Esophagus muscularis mucosa (tissue), 4 donors: Measurements from ENCODE around the gene ERO1B. TPM values are rescaled to one million over a fixed set of nuclear protein-coding genes. Genes with fewer than 3 reads are reported as not detected.

Source experiments
- DNase-seq: peaks from one replicate; pipeline ENCODE4 v3.0.0-alpha.2; 2017; ENCODE audit errors: extremely low spot score
- H3K27ac ChIP-seq, 4 donors: fragments of 200-600 bp; sonication (generic); replicated peaks in 1 of 4; 1 replicate in 3 of 4; 2 replicates in 1 of 4; pipeline ENCODE4 v1.5.1; 2016 to 2019; ENCODE audit warnings: mild to moderate bottlenecking in 1 of 4
- H3K27me3 ChIP-seq, 4 donors: fragments of 200-600 bp; sonication (generic); one replicate each; pipeline versions ENCODE4 v1.5.1 to v1.6.0; 2016 to 2019
- H3K36me3 ChIP-seq, 4 donors: fragments of 200-600 bp; sonication (generic); one replicate each; pipeline ENCODE4 v1.5.1; 2016 to 2019
- H3K4me1 ChIP-seq, 4 donors: fragments of 200-600 bp; sonication (generic); one replicate each; pipeline ENCODE4 v1.5.1; 2016 to 2019
- H3K4me3 ChIP-seq, 4 donors: fragments of 200-600 bp; sonication (generic); 1 replicate in 2 of 4; 2 replicates in 2 of 4; pipeline ENCODE4 v1.5.1; 2016 to 2019; ENCODE audit warnings: mild to moderate bottlenecking in 4 of 4, moderate library complexity in 1 of 4
- H3K9me3 ChIP-seq, 4 donors: fragments of 200-600 bp; sonication (generic); 1 replicate in 3 of 4; 2 replicates in 1 of 4; pipeline ENCODE4 v1.5.1; 2016 to 2019
- EP300 ChIP-seq: sonication (generic); formaldehyde crosslinking; IDR thresholded peaks from one replicate; pipeline ENCODE4 v1.6.1; 2017; ENCODE audit warnings: antibody characterized with exemption
- POLR2A ChIP-seq: fragments of 450-650 bp; IDR thresholded peaks from one replicate; pipeline ENCODE4 v1.6.1; 2017; ENCODE audit warnings: antibody characterized with exemption, moderate library complexity, mild to moderate bottlenecking, low read depth
- POLR2AphosphoS5 ChIP-seq, 2 donors: sonication (generic); formaldehyde crosslinking; IDR thresholded peaks; one replicate each; pipeline ENCODE4 v1.6.1; 2017; ENCODE audit warnings: antibody characterized with exemption in 2 of 2
- WGBS: methylation state at CpG from one replicate; pipeline ENCODE4 v1.1.5; 2018; 5-methylcytosine and 5-hydroxymethylcytosine counted together
- intact Hi-C: fragments of 100-400 bp; cut with DNase I; formaldehyde crosslinking; loops from one replicate; pipeline ENCODE4 v1.15.1; 2023
- total RNA-seq, 4 donors: library from RNA; depleted of rRNA; stranded (reverse); fragments of >200 nt; gene quantifications; one replicate each; pipeline versions ENCODE4 v1.1.0 to v1.2.1, GENCODE V29; 2016
- TF ChIP-seq, protein P1 (sequence below), 3 experiments: fragments of 200-600 bp in 2 of 3; fragments of 450-650 bp in 1 of 3; sonication (generic) in 2 of 3; IDR thresholded peaks; one replicate each; pipeline ENCODE4 v1.5.1; 2017 to 2019; ENCODE audit warnings: antibody characterized with exemption in 3 of 3, mild to moderate bottlenecking in 2 of 3, moderate library complexity in 1 of 3

The ERO1B gene
- total RNA-seq, 4 donors from 2014 or later = 7.0 to 11.2 (median 8.1) TPM

GRCh38 chr1:236173174-236173767 is 108.5 kb downstream of the ERO1B start:
- intact Hi-C loops = no loop called here
- no peak for DNase-seq
- no peak overlapping the region for H3K27ac ChIP-seq
- H3K36me3 ChIP-seq = peaks cover 0 to 6% (median 0%) of the 10 kb centered on the region in 4 donors
- 89% methylated on average over 5 of the region's 5 CpGs for WGBS
- H3K4me3 ChIP-seq = no peak overlapping the region
- H3K9me3 ChIP-seq = no peaks in the 10 kb centered on the region
- peaks cover 0 to 3% (median 0%) of the 10 kb centered on the region in 4 donors for H3K4me1 ChIP-seq
- H3K27me3 ChIP-seq = no peaks in the 10 kb centered on the region
- TF ChIP-seq POLR2A = no peak
- TF ChIP-seq POLR2AphosphoS5 (IDR thresholded peaks at IDR 0.05) = no peak
- TF ChIP-seq EP300 = no peak
- TF ChIP-seq, protein P1, sequence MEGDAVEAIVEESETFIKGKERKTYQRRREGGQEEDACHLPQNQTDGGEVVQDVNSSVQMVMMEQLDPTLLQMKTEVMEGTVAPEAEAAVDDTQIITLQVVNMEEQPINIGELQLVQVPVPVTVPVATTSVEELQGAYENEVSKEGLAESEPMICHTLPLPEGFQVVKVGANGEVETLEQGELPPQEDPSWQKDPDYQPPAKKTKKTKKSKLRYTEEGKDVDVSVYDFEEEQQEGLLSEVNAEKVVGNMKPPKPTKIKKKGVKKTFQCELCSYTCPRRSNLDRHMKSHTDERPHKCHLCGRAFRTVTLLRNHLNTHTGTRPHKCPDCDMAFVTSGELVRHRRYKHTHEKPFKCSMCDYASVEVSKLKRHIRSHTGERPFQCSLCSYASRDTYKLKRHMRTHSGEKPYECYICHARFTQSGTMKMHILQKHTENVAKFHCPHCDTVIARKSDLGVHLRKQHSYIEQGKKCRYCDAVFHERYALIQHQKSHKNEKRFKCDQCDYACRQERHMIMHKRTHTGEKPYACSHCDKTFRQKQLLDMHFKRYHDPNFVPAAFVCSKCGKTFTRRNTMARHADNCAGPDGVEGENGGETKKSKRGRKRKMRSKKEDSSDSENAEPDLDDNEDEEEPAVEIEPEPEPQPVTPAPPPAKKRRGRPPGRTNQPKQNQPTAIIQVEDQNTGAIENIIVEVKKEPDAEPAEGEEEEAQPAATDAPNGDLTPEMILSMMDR (IDR thresholded peaks at IDR 0.05) = no peak

GRCh38 chr1:236172041-236172579 is 109.6 kb downstream of the ERO1B start:
- intact Hi-C loops = no loop called here
- TF ChIP-seq, protein P1 (IDR thresholded peaks at IDR 0.05) = no peak
- TF ChIP-seq POLR2AphosphoS5 (IDR thresholded peaks at IDR 0.05) (no peak), POLR2A (no peak), EP300 (no peak)
- H3K27me3 ChIP-seq = no peaks in the 10 kb centered on the region
- DNase-seq = no peak
- no peak overlapping the region for H3K27ac ChIP-seq
- peaks cover 0 to 3% (median 0%) of the 10 kb centered on the region in 4 donors for H3K4me1 ChIP-seq
- no peak overlapping the region for H3K4me3 ChIP-seq
- peaks cover 0 to 6% (median 0%) of the 10 kb centered on the region in 4 donors for H3K36me3 ChIP-seq
- H3K9me3 ChIP-seq = no peaks in the 10 kb centered on the region

DNA sequence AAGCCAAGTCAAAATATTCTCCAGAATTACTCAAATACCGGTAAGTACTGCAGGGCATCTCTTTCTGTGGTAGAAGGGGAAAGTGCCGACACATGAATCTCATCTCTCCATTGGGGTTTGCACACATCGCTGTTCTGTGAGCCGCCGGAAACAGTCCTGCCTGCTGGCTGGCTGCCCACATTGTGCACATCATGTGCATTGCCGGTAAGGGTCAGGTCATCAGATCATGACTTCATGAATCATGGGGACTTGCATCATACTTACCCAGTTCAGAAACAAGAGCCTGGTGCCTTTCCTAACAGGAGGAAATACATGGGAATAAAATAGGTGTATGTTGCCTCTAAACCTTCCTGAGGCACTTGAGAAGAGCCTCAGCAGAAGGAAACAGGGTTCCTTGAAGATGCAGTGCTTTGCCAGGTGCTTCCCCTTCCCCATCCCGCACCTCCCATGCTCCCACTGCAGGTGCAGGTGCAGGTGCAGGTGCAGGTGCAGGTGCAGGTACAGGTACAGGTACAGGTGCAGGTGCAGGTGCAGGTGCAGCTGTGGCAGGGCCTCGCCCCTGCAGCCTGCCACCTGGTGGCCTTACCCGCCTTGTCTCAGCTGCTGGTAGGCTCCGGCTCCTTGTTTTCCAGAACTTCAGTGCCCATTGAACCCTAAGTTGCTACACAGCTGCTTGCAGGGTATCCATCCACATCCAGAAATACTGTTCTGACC is 112.9 kb downstream of the ERO1B start:
- H3K36me3 ChIP-seq = peaks cover 0 to 6% (median 0%) of the 10 kb centered on the region in 4 donors
- H3K4me1 ChIP-seq = peaks cover 0 to 6% (median 0%) of the 10 kb centered on the region in 4 donors
- no peaks in the 10 kb centered on the region for H3K27me3 ChIP-seq
- DNase-seq = no peak
- H3K27ac ChIP-seq = no peak overlapping the region
- intact Hi-C loops = no loop called here
- no peaks in the 10 kb centered on the region for H3K9me3 ChIP-seq
- TF ChIP-seq, protein P1 (IDR thresholded peaks at IDR 0.05) = no peak
- TF ChIP-seq POLR2AphosphoS5 (IDR thresholded peaks at IDR 0.05) = peak in 1 of 2 donors; percentile 32
- no peak for TF ChIP-seq POLR2A
- 72% methylated on average over 7 of the region's 10 CpGs for WGBS
- H3K4me3 ChIP-seq = no peak overlapping the region

GRCh38 chr1:236167578-236167977 is 114.2 kb downstream of the ERO1B start:
- Histone ChIP-seq H3K27me3 (no peaks in the 10 kb centered on the region), H3K9me3 (peaks cover 0 to 2% (median under 1%) of the 10 kb centered on the region in 4 donors), H3K27ac (no peak overlapping the region), H3K4me3 (no peak overlapping the region), H3K36me3 (peaks cover 0 to 6% (median 0%) of the 10 kb centered on the region in 4 donors), H3K4me1 (peaks cover 0 to 9% (median 0%) of the 10 kb centered on the region in 4 donors)
- DNase-seq = no peak
- WGBS = 87% methylated on average over 4 of the region's 4 CpGs
- TF ChIP-seq, protein P1 (IDR thresholded peaks at IDR 0.05) = no peak
- no peak for TF ChIP-seq POLR2A
- TF ChIP-seq EP300 = no peak
- no peak for TF ChIP-seq POLR2AphosphoS5 (IDR thresholded peaks at IDR 0.05)
- intact Hi-C loops = no loop called here
